Retina (tissue), 1 donor: Measurements from ENCODE around the gene SUB1.

Source experiments
- DNase-seq: peaks from one replicate; pipeline ENCODE4 v3.0.0-alpha.2; 2016

Gene SUB1

DNA sequence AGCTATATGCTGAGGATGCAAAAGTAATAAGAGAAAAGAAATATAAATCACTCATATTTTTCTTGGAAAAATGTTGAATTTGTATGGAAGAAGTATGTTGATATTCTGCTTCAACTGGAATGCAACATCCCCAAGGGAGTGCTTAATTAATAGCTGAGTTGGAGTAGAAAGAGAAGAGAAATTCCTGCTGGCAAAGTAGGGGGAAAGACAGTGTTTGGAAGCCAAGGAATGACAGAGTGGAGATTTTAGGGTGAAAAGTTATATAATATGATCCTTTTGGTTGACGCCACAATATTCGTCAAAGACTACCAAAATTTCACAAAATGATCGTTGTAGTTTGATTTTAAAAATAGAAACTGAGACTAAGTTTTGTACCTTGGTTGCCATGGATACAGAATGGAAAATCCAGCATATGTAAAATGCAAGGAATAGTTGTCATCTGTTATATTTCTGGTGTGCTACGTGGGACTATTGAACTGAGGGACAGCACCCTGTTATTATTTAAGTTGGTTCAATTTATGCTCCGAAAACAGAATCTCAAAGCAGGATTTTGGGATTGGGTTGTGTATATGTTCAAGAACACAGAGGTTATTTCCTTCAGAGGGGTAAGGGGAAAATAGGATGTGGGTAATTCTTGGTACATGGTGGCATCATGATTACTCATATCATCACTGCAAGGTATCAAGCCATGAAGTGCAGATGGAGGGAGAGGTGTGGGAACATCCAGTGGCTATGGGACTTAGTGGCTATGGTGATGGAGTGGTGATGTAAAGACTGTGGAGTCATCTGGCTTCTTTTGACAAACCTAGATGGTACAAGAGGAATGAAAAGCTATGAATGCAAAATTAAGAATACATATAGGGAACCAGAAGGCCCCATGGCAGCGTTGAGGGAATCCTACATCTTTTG, 61.0 kb downstream of the SUB1 start:
- DNase-seq = no peak

DNA sequence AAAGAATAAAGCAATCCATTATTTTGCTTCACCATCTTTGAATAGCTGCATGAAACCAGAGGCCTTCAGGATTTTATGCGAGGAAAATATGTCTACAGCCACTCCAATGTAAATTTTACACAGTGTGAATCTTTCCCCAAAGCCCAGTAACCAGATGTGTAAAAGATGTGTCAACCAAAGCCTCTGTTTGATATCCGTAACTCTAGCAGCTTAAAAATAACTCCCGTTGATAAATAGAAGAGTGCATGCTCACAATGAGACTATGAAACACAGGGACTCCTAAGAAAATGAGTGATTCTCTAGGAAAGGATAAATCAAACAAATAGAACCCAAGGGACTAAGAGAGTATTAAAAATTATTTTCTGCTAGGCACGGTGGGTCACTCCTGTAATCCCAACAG, 65.7 kb downstream of the SUB1 start:
- no peak for DNase-seq

DNA sequence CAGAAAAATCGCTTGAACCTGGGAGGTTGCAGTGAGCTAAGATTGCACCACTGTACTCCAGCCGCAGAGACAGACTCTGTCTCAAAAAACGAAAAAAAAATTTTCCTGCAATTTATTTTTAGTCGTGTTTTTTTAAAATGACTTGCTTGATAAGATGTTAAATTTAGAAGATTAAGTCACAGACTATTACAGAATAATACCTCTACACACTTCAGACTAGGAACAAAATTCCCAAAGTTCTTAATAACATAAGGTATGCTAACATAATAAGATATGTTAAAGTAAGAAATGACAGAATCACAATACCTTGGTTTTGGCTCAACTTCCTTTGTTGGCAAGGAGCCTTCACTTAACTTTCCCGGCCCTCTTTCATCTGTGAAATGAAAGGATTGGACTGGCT, 66.3 kb downstream of the SUB1 start:
- no peak for DNase-seq
